GM19395 (cell line): ENCODE measurements around the gene SLC17A5.
"Not testable (repeated sequence)": the region's sequence is repeated elsewhere in the genome, so short reads cannot be mapped to it uniquely, and the experiment has no call there.

Experiments
- ATAC-seq: cut with Tn5 transposase; IDR thresholded peaks from one replicate; pipeline ENCODE4 v1.9.1; 2021; ENCODE audit warnings: mild to moderate bottlenecking, moderate library complexity; ENCODE audit not compliant: unreplicated experiment

The SLC17A5 gene

DNA sequence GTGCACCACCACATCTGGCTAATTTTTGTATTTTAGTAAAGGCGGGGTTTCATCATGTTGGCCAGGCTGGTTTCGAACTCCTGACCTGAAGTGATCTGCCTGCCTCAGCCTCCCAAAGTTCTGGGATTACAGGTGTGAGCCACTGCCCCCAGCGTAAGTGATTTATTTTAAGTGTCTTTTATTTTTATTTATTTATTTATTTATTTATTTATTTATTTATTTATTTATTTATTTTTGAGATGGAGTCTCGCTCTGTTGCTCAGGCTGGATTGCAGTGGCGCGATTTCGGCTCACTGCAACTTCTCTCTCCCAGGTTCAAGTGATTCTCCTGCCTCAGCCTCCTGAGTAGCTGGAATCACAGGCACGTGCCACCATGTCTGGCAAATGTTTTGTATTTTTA is 30.3 kb downstream of the SLC17A5 start:
- not testable (repeated sequence) for ATAC-seq

DNA sequence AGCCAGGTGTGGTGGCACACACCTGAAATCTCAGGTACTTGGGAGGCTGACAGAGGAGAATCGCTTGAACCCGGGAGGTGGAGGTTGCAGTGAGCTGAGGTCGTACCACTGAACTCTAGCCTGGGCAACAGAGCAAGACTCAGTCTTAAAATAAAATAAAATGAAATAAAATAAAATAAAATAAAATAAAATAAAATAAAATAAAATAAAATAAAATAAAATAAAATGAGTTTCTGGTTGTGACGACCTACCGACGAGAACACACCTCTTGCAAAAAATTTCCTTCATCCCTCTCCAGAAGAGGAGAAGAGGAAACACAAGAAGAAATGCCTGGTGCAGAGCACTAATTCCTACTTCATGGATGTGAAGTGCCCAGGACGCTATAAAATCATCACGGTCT is 35.7 kb downstream of the SLC17A5 start:
- not testable (repeated sequence) for ATAC-seq

DNA sequence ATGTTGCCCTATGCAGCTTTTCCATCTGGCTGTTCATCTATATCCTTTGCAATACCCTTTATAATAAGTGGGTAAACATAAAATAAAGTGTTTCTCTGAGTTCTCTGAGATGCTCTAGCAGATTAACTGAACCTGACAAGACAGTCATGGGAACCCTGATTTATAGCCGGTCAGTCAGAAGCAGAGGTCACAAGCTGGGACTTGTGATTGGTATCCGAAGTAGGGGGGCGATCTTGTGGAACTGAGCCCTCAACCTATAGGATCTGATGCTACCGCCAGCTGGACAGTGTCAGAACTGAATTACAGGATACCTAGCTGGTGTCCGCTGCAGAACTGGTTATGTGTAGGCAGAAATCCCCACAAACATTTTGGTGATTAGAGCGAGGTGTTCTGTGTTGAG is 39.0 kb downstream of the SLC17A5 start:
- ATAC-seq = no peak

DNA sequence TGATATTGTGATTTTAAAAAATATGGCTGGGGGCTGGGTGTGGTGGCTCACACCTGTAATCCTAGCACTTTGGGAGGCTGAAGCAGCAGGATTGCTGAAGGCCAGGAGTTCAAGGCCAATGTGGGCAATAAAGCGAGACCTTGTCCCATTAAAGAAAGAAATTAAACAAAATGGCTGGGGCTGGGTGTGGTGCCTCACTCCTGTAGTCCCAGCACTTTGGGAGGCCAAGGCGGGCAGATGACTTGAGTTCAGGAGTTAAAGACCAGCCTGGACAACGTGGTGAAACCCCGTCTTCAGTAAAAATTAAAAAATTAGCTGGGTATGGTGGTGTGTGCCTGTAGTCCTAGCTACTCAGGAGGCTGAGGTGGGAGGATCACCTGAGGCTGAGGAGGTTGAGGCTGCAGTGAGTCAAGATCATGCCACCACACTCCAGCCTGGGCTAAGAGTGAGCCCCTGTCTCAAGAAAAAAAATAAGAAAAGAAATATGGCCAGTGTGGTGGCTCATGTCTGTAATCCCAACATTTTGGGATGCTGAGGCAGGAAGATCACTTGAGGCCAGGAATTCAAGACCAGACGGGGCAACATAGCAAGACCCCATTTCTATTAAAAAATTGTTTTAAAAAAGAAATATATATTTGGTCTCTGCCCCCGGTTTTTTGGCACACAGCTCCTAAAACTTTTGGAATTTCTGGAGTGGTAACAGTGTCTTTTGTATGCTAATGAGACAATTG is 39.8 kb downstream of the SLC17A5 start:
- no peak for ATAC-seq

DNA sequence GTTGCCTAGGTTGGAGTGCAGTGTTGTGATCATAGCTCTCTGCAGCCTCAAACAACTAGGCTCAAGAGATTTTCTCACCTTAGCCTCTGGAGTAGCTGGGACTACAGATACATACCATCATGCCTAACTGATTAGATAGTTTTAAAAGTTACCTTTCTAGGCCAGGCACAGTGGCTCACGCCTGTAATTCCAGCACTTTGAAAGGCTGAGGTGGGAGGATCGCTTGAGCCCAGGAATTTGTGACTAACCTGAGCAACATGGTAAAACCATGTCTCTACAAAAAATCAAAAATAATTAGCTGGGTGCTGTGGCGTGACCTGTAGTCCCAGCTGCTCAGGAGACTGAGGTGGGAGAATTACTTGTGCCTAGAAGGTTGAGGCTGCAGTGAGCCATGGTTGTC is 41.2 kb downstream of the SLC17A5 start:
- ATAC-seq = no peak

DNA sequence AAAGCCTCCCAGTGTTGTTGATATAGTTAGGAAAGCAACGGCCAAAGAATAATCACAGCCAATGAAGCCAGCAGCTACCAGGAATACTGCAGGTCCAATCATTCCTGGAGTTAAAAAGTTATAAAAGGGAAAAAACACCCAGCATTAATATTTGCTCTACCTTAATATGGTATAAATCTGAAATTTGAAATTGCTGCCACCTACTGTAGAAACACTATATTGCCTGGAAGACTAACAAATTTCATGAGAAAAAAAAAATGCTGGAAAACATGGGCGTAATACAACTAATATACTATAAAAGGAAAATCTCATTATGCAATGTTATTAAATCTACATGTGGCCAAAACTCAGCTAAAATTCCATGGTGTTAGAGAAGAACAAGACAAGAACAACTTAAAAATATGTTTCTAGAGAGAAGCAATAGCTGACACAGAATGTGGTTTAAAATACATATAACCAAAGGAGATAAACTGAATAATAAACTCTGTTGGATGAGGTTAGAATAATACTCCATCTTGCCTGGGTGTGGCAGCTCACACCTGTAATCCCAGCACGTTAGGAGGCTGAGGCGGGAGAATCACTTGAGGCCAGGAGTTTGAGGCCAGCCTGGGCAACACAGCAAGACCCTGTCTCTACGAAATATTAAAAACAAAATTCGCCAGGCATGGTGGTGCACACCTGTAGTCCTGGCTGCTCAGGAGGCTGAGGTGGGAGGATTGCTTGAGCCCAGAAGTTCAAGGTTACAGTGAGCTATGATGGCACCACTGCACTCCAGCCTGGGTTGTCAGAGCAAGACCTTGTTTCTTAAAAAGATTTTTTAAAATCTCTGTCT is 43.1 kb downstream of the SLC17A5 start:
- no peak for ATAC-seq

DNA sequence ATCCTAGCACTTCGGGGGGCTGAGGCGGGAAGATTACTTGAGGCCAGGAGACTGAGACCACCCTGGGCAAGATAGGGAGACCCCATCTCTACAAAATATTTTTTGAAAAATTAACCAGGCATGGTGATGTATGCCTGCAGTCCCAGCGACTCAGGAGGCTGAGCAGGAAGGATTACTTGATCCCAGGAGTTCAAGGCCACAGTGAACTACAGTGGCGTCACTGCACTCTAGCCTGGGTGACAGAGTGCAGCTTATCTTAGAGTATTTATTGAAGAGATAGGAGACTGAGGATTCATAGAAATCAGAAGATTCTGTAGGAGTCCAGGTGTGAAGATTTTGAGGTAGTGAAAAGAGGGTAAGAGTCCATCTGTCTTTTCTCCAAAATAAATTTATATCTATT is 45.0 kb downstream of the SLC17A5 start:
- no peak for ATAC-seq

DNA sequence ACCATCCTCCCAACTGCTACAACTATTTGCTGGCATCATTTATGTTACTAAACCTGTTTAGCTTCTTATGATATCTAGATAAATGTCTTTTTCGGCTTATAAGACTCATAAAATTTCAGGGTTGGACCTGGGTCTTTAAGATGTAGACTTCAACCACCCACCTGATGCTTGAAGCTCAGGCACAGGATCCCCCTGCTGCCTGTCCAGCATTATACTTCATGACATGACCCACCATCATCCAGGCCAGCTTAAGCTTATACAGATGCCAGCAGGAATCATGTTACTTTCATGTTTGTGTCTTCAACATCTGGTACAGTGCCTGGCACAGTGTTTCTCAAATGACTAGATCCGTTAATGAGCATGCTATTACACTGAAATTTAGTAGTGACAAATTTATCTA is 47.4 kb downstream of the SLC17A5 start:
- no peak for ATAC-seq

DNA sequence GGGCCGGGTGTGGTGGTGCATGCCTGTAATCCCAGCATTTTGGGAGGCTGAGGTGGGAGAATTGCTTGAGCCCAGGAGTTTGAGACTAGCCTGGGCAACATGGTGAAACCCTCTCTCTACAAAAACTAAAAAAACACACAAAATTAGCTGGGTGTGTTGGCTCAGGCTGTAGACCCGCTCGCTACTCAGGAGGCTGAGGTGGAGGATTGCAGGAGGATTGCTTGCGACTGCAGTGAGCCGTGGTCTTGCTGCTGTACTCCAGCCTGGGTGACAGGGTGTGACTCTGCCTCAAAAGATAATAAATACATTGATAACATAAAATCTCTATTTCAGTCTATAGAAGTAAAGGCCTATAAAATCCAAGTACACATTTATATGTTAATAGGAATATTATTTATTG is 49.3 kb downstream of the SLC17A5 start:
- no peak for ATAC-seq

DNA sequence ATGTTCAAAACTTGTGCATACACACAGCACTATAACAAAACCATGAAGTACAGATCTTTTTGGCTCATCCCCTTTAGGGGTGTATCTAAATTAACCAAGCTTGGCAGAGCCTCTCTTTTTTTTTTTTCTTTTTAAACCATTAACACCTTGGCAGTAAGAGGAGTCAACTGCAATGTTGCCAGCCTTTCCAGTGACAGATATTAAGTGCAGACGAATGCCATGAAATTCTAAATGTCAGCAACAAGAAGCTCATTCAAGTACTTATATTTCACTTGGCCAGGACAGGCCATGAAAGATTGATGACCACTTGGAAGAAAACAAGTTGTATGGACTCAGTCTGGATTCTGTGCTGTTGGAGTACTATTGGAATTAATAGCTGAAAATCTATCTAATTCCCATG is 49.8 kb downstream of the SLC17A5 start:
- ATAC-seq = no peak

DNA sequence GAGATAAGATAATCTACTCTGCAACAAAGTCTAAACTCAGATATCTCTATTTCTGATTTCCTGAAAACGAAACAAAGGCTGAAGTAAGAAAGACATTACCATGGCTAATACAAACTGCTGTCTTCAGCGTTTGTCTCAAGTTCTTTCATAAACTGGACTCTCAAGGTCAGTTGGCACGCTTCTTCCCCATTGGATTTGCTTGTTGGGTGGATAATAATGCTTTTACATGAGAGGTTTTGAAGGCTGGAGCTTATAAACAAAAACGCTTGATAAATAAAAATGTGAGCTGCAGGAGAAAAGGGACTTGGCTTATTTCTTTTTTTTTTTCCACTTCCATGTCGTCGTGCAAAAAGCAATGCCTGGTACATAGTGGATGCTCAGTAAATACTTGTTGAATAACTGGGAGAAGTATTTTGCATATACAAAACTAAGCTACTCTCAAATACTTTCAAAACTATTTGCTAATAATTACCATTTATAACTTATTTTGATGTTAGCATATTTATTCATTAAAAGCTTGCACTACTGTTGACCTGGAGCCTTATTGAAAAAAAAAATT is 67.3 kb downstream of the SLC17A5 start:
- ATAC-seq = peak; percentile 13

DNA sequence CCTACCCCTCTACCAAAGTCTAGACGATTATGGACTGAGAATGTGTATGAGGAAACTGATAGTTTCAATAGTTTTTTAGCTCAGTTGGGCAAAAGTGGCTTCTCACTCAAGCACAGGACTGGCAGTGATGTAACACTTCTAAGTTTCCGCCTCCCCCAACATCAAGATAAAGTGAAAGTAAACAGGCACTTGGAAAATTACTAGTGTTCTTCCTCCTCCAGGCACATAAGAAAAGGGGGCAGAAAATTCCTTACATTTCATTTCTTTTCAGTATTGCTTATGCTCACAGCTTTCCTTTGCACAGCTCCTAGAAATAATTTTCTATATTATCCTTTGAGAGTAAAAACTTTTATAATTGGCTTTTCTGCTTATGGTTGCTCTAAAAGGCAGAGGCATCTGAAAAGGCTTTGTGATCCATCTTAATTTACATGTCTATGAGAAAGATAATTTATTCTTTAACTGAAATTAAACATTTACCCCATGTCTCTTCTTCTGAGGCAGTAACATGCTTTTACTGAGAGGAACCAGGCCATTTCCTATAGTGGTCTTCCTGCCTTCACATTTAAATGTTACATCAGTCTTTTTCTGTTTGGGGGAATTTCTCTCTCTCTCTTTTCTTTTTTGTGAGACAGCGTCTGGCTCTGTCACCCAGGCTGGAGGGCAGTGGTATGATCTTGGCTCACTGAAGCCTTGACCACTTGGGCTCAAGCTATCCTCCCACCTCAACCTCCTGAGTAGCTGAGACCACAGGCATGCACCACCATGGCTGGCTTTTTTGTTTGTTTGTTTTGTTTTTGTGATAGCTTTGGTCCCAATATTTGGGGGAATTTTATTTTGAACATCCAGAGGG is 68.0 kb downstream of the SLC17A5 start:
- peak; percentile 87 for ATAC-seq

DNA sequence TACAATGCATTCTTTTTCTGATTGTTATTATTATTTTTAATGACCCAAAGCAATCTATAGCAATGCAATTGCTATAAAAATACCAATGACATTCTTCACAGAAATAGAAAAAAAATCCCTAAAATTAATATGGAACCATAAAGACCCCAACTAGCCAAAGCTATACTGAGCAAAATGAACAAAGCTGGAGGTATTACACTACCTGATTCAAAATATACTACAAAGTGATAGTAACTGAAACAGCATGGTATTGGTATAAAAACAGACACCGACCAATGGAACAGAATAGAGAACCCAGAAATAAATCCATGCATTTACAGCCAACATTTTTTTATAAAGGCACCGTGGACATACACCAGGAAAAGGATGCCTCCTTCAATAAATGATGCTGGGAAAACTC is 72.5 kb downstream of the SLC17A5 start:
- ATAC-seq = no peak

DNA sequence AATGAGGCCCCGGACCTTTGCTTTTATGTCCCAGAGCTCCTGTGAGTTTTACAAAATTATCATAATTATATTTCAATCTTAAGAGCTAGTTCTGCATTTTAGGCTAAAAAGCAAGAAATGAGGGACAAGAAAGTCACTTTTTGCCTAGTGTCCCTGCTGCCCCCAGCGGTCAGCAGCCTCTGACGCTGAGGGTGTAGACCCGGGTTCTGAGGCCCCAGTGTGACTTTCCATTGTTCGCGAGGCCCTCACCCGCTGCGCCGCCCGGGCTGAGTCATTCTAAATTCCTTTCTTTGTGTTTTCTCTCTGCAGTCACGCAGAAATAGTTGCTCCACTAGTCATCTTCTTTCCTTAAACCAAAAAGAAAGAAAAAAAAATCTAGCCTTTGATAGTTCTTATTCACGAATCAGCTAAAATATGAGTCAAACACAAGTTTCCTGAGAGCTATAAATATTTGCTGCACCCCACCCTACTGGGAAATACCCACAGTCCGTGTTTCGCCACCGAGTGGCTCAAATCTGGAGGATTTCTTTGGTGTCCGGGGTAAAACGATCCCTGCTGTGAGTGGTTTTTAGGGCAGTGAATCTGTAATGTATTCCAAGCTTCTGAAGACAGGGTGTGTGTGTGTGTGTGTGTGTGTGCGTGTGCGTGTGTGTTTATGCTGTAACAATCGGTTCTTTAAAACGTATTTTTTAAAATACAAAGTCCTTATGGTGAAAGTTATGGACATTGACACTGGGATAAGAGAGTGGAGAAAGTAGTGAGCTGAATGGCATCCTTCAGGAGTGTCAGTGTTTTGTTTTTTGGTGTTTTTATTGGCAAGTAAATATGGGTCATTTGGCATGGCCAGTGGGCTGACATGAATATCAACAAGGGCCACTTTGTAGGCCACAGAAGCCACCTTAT is 73.3 kb downstream of the SLC17A5 start:
- peak; percentile 82 for ATAC-seq

DNA sequence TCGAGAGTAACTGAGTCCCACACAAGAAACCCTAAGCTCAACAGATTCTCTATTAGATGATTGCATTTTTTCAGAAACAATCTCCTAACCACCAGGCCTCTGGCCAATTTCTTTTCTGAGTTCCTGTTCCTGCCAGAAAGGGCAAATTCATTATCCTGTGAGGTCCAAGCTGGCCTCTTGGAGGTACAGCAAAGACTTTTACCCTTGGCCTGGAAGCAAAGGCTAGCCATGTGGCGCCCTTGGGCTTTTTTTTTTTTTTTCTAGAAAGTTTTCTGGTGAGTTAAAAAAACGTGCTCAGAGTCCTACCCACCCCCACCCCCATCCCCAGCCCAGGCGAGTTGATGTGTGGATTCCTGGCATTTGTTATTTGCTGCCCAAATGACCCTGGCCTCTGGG is 73.9 kb downstream of the SLC17A5 start:
- peak; percentile 35 for ATAC-seq

DNA sequence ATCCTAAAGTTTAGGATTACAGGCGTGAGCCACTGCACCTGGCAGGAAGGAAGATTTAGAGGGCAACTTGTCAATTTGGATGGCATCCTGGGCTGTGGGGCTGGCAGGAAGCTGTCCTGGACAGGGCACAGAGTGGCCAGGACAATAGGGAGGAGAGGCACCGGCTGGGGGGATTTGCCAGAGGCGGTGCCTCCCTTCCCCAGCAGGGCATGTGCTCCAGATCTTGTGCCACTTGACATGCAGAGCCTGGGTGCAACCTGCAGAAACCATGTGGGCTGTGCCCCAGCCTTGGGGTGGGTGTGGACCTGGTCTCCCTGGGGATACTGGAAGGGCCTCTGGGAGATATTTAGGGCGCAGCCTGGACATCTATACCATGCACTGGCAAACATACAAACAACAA is 74.4 kb downstream of the SLC17A5 start:
- ATAC-seq = peak; percentile 28

DNA sequence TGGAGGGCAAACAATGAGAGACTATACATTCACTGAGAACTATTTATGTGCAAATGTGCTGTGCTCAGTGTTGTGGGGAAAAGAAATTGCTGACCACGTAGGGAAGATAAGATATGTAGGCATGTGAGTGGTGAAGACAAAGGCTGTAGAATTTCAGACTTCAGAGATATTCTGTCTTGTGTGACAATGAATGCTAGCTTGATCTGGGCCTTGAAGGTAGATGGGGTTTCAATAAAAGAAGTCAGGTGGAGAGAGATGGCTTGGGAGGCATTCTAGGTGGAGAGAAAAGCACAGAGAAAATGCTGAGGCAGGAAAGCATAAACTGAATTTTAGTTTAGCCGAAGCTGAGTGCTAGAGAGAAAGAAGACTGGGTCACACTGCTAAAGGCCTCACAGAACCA is 76.1 kb downstream of the SLC17A5 start:
- no peak for ATAC-seq

DNA sequence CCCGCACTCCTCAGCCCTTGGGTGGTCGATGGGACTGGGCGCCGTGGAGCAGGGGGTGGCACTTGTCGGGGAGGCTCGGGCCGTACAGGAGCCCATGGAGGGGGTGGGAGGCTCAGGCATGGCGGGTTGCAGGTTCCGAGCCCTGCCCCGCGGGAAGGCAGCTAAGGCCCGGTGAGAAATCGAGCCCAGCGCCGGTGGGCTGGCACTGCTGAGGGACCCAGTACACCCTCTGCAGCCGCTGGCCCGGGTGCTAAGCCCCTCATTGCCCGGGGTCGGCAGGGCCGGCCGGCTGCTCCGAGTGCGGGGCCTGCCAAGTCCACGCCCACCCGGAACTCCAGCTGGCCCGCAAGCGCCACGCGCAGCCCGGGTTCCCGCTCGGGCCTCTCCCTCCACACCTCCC is 81.3 kb downstream of the SLC17A5 start:
- not testable (repeated sequence) for ATAC-seq

DNA sequence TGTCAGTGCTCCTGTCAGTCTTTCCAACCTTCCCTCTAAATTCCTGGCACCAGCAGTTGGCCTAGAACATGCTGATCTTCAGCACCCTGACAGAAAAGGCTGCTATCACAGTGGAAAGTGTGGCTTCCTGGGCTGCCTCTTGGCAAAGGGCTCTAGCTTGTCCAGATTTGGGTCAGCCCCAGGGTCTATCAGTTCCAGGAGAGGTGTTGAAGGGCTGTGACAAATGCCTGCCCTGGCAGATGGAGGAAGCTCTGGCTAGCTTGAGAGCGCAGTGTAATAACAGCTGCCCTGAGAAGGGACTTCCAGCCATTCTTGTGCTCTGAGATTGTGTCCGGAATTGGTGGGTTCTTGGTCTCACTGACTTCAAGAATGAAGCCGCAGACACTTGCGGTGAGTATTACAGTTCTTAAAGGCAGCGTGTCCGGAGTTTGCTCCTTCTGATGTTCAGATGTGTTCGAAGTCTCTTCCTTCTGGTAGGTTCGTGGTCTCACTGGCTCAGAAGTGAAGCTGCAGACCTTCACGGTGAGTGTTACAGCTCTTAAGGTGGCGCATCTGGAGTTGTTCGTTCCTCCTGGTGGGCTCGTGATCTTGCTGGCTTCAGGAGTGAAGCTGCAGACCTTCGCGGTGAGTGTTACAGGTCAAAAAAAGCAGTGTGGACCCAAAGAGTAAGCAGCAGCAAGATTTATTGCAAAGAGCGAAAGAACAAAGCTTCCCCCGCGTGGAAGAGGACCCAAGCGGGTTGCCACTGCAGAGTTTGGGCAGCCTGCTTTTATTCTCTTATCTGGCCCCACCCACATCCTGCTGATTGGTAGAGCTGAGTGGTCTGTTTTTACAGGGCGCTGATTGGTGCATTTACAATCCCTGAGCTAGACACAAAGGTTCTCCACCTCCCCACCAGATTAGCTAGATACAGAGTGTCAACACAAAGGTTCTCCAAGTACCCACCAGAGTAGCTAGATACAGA is 82.3 kb downstream of the SLC17A5 start:
- not testable (repeated sequence) for ATAC-seq
